Activated T-cell treated with anti-CD3 and anti-CD28 coated beads, Interleukin-2, amount 50 U/mL, for 48 hours (primary cell): Measurements from ENCODE around the gene ZBTB39.
"Not testable (repeated sequence)": the region's sequence is repeated elsewhere in the genome, so short reads cannot be mapped to it uniquely, and the experiment has no call there.

Experiments used
- DNase-seq, 2 experiments: peaks; one replicate each; pipeline ENCODE4 v3.0.0-alpha.2; 2020

Gene ZBTB39

GRCh38 chr12:56999456-56999855, 6.9 kb downstream of the ZBTB39 start:
- peak in 1 of 2 experiments; percentile 13 for DNase-seq

GRCh38 chr12:56998981-56999380, 7.4 kb downstream of the ZBTB39 start:
- peak; percentile 66 to 75 for DNase-seq

- peak; percentile 15 to 18 for DNase-seq
Measured at GRCh38 chr12:56998316-56998715, 8.0 kb downstream of the ZBTB39 start.

- peak; percentile 12 to 13 for DNase-seq
Measured at GRCh38 chr12:56996793-56997545, 9.4 kb downstream of the ZBTB39 start.

- DNase-seq = peak; percentile 7 to 8
Measured at GRCh38 chr12:56995930-56996496, 10.3 kb downstream of the ZBTB39 start.

- DNase-seq = peak; percentile 8 to 15
Measured at GRCh38 chr12:56995201-56995929, 11.0 kb downstream of the ZBTB39 start.

- DNase-seq = peak; percentile 7 to 15
Measured at GRCh38 chr12:56994231-56994746, 12.1 kb downstream of the ZBTB39 start.

GRCh38 chr12:56993346-56993745, 13.0 kb downstream of the ZBTB39 start:
- peak in 1 of 2 experiments; percentile 12 for DNase-seq

- peak; percentile 13 to 14 for DNase-seq
Measured at GRCh38 chr12:56991319-56992246, 14.8 kb downstream of the ZBTB39 start.

GRCh38 chr12:56990648-56991318, 15.6 kb downstream of the ZBTB39 start:
- peak in 1 of 2 experiments; percentile 16 for DNase-seq

- DNase-seq = no peak
Measured at GRCh38 chr12:56989861-56990610, 16.3 kb downstream of the ZBTB39 start.

- DNase-seq = no peak
Measured at GRCh38 chr12:56988207-56988739, 18.1 kb downstream of the ZBTB39 start.

GRCh38 chr12:56987551-56988053, 18.7 kb downstream of the ZBTB39 start:
- DNase-seq = peak; percentile 82 to 85

- no peak for DNase-seq
Measured at GRCh38 chr12:56987011-56987410, 19.3 kb downstream of the ZBTB39 start.

- DNase-seq = not testable (repeated sequence)
Measured at GRCh38 chr12:56985714-56986113, 20.6 kb downstream of the ZBTB39 start.

GRCh38 chr12:56983386-56983785, 23.0 kb downstream of the ZBTB39 start:
- no peak for DNase-seq

GRCh38 chr12:56982578-56983236, 23.6 kb downstream of the ZBTB39 start:
- DNase-seq = not testable (repeated sequence)

- DNase-seq = no peak
Measured at GRCh38 chr12:56980941-56981530, 25.3 kb downstream of the ZBTB39 start.

GRCh38 chr12:56980268-56980667, 26.1 kb downstream of the ZBTB39 start:
- DNase-seq = no peak

- DNase-seq = no peak
Measured at GRCh38 chr12:56979628-56980027, 26.7 kb downstream of the ZBTB39 start.
